ENCODE measurements around the gene DEPDC7. TPM values are rescaled to one million over a fixed set of nuclear protein-coding genes. Genes with fewer than 3 reads are reported as not detected.

Gene DEPDC7
- total and polyA plus RNA-seq, 2 of the 4 experiments (the other 2 are of a cell fraction): 7.4 to 9.7 TPM

Small RNA genes lying within 50 kb of the gene (microRNA-seq; reads per million reads assigned to microRNA genes)
- not detected for gene RF00019 (ENCODE audit: insufficient read depth, insufficient read length)

Small RNA genes lying within 50 kb of the gene (small RNA-seq; reads per million reads assigned to genes)
- gene RF00019: 0 reads per million in 5 experiments

Other genes starting within 250 kb of the DEPDC7 start
- not detected in 2 replicates for gene CCDC73, start 221.2 kb upstream of the DEPDC7 start, total RNA-seq (2012; rRNA removed)
- not detected in 2 replicates for gene CCDC73, start 221.2 kb upstream of the DEPDC7 start, polyA plus RNA-seq (2012; rRNA removed)
- not detected in 2 replicates for gene PRRG4, start 186.0 kb upstream of the DEPDC7 start, total RNA-seq (2012; rRNA removed)
- not detected in 2 replicates for gene PRRG4, start 186.0 kb upstream of the DEPDC7 start, polyA plus RNA-seq (2012; rRNA removed)
- 15.6 and 21.1 TPM in 2 replicates for gene QSER1, start 123.1 kb upstream of the DEPDC7 start, total RNA-seq (2012; rRNA removed)
- 5.3 and 5.9 TPM in 2 replicates for gene QSER1, start 123.1 kb upstream of the DEPDC7 start, polyA plus RNA-seq (2012; rRNA removed)
- 17.4 and 23.1 TPM in 2 replicates for gene TCP11L1, start 23.7 kb downstream of the DEPDC7 start, total RNA-seq (2012; rRNA removed)
- 13.7 and 13.9 TPM in 2 replicates for gene TCP11L1, start 23.7 kb downstream of the DEPDC7 start, polyA plus RNA-seq (2012; rRNA removed)
- gene CSTF3, start 145.6 kb downstream of the DEPDC7 start, total RNA-seq (2012; rRNA removed): 14.5 and 31.4 TPM in 2 replicates
- gene CSTF3, start 145.6 kb downstream of the DEPDC7 start, polyA plus RNA-seq (2012; rRNA removed): 18.0 and 23.4 TPM in 2 replicates
- gene HIPK3, start 241.5 kb downstream of the DEPDC7 start, total RNA-seq (2012; rRNA removed): 100.0 and 103 TPM in 2 replicates
- gene HIPK3, start 241.5 kb downstream of the DEPDC7 start, polyA plus RNA-seq (2012; rRNA removed): 7.7 and 8.3 TPM in 2 replicates

Measured in IMR-90 (cell line).